Right ventricle myocardium inferior (tissue), 1 donor: ENCODE results near the gene AANAT. TPM values are rescaled to one million over a fixed set of nuclear protein-coding genes. Genes with fewer than 3 reads are reported as not detected.
A peak's percentile ranks its signal among the peaks of the same experiment; 100 is the strongest.

Source experiments
- ATAC-seq: fragments of 200-7000 bp; cut with Tn5 transposase; one replicate; pipeline ENCODE4 v1.9.1; 2020; ENCODE audit warnings: mild to moderate bottlenecking, moderate library complexity
- DNase-seq: peaks from one replicate; pipeline ENCODE4 v3.0.0; 2021; ENCODE audit errors: missing footprints
- intact Hi-C: fragments of 100-400 bp; cut with DNase I; formaldehyde crosslinking; loops from one replicate; pipeline ENCODE4 v1.11.0; 2022
- total RNA-seq: library from RNA; stranded (reverse); fragmentation: NEBNext Ultra II Directional; extraction: Animal tissue kit (Norgen Biotek cat#: 25700); gene quantifications from one replicate; pipeline ENCODE4 v1.2.1, GENCODE V29; 2021
- donor health status: DM: no; HTN: yes; CAD: no; lungs with severe emphysema.

AANAT gene
- total RNA-seq, 1 donor from 2014 or later = not detected

GRCh38 chr17:76461765-76462555 lies 5.4 kb upstream of the AANAT start:
- intact Hi-C loops = no loop called here
- peak; percentile 37 for DNase-seq
- no peak for ATAC-seq

GRCh38 chr17:76462556-76463290 lies 4.7 kb upstream of the AANAT start:
- intact Hi-C loops = no loop called here
- peak; percentile 37 for DNase-seq
- no peak for ATAC-seq

- ATAC-seq = no peak
- peak; percentile 53 for DNase-seq
Measured at GRCh38 chr17:76466775-76467130, 650 bp upstream of the AANAT start.

GRCh38 chr17:76467809-76468633 lies 618 bp downstream of the AANAT start:
- peak; percentile 16 for DNase-seq
- intact Hi-C loops = no loop called here
- no peak for ATAC-seq

More at GRCh38 chr17:76466775-76467130, 650 bp upstream of the AANAT start:
- intact Hi-C loops = loop anchor here (1.0 kb wide), 1 partner anchor 40 kb away; no protein-coding TSS in a partner anchor

GRCh38 chr17:76468634-76469010 lies 1.2 kb downstream of the AANAT start:
- ATAC-seq (no peak), DNase-seq (peak; percentile 35)
- intact Hi-C loops = no loop called here

GRCh38 chr17:76469076-76469990 lies 1.9 kb downstream of the AANAT start:
- intact Hi-C loops = no loop called here
- peak; percentile 63 for DNase-seq

GRCh38 chr17:76469991-76470739 lies 2.8 kb downstream of the AANAT start:
- intact Hi-C loops = no loop called here
- ATAC-seq = peak; percentile 10

More at GRCh38 chr17:76469076-76469990, 1.9 kb downstream of the AANAT start:
- no peak for ATAC-seq

GRCh38 chr17:76471498-76472257 lies 4.3 kb downstream of the AANAT start:
- intact Hi-C loops = no loop called here
- DNase-seq (peak; percentile 51), ATAC-seq (no peak)

More at GRCh38 chr17:76469991-76470739, 2.8 kb downstream of the AANAT start:
- peak; percentile 31 for DNase-seq

GRCh38 chr17:76472258-76472645 lies 4.8 kb downstream of the AANAT start:
- peak; percentile 33 for DNase-seq
- intact Hi-C loops = no loop called here
- no peak for ATAC-seq

GRCh38 chr17:76472726-76473125 lies 5.3 kb downstream of the AANAT start:
- peak; percentile 6 for DNase-seq
- no peak for ATAC-seq
- intact Hi-C loops = no loop called here

GRCh38 chr17:76473541-76473985 lies 6.2 kb downstream of the AANAT start:
- ATAC-seq = no peak
- intact Hi-C loops = no loop called here
- DNase-seq = peak; percentile 68

GRCh38 chr17:76474238-76474637 lies 6.8 kb downstream of the AANAT start:
- ATAC-seq = no peak
- intact Hi-C loops = no loop called here
- DNase-seq = peak; percentile 32

- intact Hi-C loops = no loop called here
- DNase-seq = peak; percentile 67
Measured at GRCh38 chr17:76474894-76475293, 7.5 kb downstream of the AANAT start.

GRCh38 chr17:76475302-76475701 lies 7.9 kb downstream of the AANAT start:
- peak; percentile 27 for DNase-seq
- intact Hi-C loops = no loop called here
- ATAC-seq = no peak

More at GRCh38 chr17:76474894-76475293, 7.5 kb downstream of the AANAT start:
- no peak for ATAC-seq

- peak; percentile 58 for DNase-seq
- intact Hi-C loops = no loop called here
- no peak for ATAC-seq
Measured at GRCh38 chr17:76476736-76477135, 9.3 kb downstream of the AANAT start.

- intact Hi-C loops = no loop called here
- peak; percentile 32 for DNase-seq
- no peak for ATAC-seq
Measured at GRCh38 chr17:76477576-76477975, 10.2 kb downstream of the AANAT start.

GRCh38 chr17:76478097-76478496 lies 10.7 kb downstream of the AANAT start:
- intact Hi-C loops = no loop called here
- ATAC-seq (no peak), DNase-seq (no peak)
